T-helper 1 cell treated with Interleukin-12 subunit alpha and Interleukin-12 subunit beta and Interleukin-4 antibody, amounts not matched to agents 30 μg/mL and 1 μg/mL, for 36 hours (primary cell): ENCODE results near the gene MKRN2.

Experiments used
- H3K27ac Mint-ChIP-seq: one replicate; pipeline ENCODE4 v1.8.0; 2021; ENCODE audit warnings: mild to moderate bottlenecking, mixed read lengths
- H3K27me3 Mint-ChIP-seq: one replicate; pipeline ENCODE4 v1.8.0; 2021; ENCODE audit warnings: low read depth, mixed read lengths
- H3K36me3 Mint-ChIP-seq: one replicate; pipeline ENCODE4 v1.8.0; 2021; ENCODE audit warnings: low read depth, mixed read lengths
- H3K4me1 Mint-ChIP-seq: one replicate; pipeline ENCODE4 v1.8.0; 2021; ENCODE audit warnings: low read depth, mixed read lengths
- H3K4me3 Mint-ChIP-seq: one replicate; pipeline ENCODE4 v1.8.0; 2021; ENCODE audit warnings: mild to moderate bottlenecking, moderate library complexity, mixed read lengths
- H3K9me3 Mint-ChIP-seq: one replicate; pipeline ENCODE4 v1.8.0; 2021; ENCODE audit warnings: mixed read lengths

Gene MKRN2

GRCh38 chr3:12588039-12589009 lies 31.4 kb downstream of the MKRN2 start:
- H3K36me3 Mint-ChIP-seq, result peaks cover 38% of the 10 kb centered on the region
- no peaks in the 10 kb centered on the region for H3K27me3 Mint-ChIP-seq
- H3K27ac Mint-ChIP-seq, result no peak overlapping the region
- no peak overlapping the region for H3K4me3 Mint-ChIP-seq
- H3K4me1 Mint-ChIP-seq, result no peaks in the 10 kb centered on the region
- H3K9me3 Mint-ChIP-seq, result no peaks in the 10 kb centered on the region

GRCh38 chr3:12590096-12590495 lies 33.2 kb downstream of the MKRN2 start:
- no peaks in the 10 kb centered on the region for H3K27me3 Mint-ChIP-seq
- H3K36me3 Mint-ChIP-seq, result peaks cover 28% of the 10 kb centered on the region
- no peaks in the 10 kb centered on the region for H3K4me1 Mint-ChIP-seq
- H3K4me3 Mint-ChIP-seq, result no peak overlapping the region
- no peak overlapping the region for H3K27ac Mint-ChIP-seq
- H3K9me3 Mint-ChIP-seq, result no peaks in the 10 kb centered on the region

GRCh38 chr3:12591456-12591855 lies 34.6 kb downstream of the MKRN2 start:
- no peak overlapping the region for H3K27ac Mint-ChIP-seq
- H3K36me3 Mint-ChIP-seq, result peaks cover 19% of the 10 kb centered on the region
- no peak overlapping the region for H3K4me3 Mint-ChIP-seq
- no peaks in the 10 kb centered on the region for H3K9me3 Mint-ChIP-seq
- H3K27me3 Mint-ChIP-seq, result no peaks in the 10 kb centered on the region
- H3K4me1 Mint-ChIP-seq, result no peaks in the 10 kb centered on the region

- no peaks in the 10 kb centered on the region for H3K4me1 Mint-ChIP-seq
- H3K4me3 Mint-ChIP-seq, result no peak overlapping the region
- H3K9me3 Mint-ChIP-seq, result no peaks in the 10 kb centered on the region
- peaks cover 21% of the 10 kb centered on the region for H3K36me3 Mint-ChIP-seq
- H3K27ac Mint-ChIP-seq, result no peak overlapping the region
- no peaks in the 10 kb centered on the region for H3K27me3 Mint-ChIP-seq
Observed at GRCh38 chr3:12591997-12592715, 35.3 kb downstream of the MKRN2 start.

GRCh38 chr3:12593473-12593872 lies 36.6 kb downstream of the MKRN2 start:
- no peaks in the 10 kb centered on the region for H3K4me1 Mint-ChIP-seq
- no peaks in the 10 kb centered on the region for H3K27me3 Mint-ChIP-seq
- peaks cover 25% of the 10 kb centered on the region for H3K36me3 Mint-ChIP-seq
- no peak overlapping the region for H3K4me3 Mint-ChIP-seq
- peak overlapping the region; percentile 62 for H3K27ac Mint-ChIP-seq
- no peaks in the 10 kb centered on the region for H3K9me3 Mint-ChIP-seq

GRCh38 chr3:12598890-12599289 lies 42.0 kb downstream of the MKRN2 start:
- H3K4me1 Mint-ChIP-seq, result no peaks in the 10 kb centered on the region
- no peak overlapping the region for H3K27ac Mint-ChIP-seq
- no peaks in the 10 kb centered on the region for H3K27me3 Mint-ChIP-seq
- peaks cover 28% of the 10 kb centered on the region for H3K36me3 Mint-ChIP-seq
- H3K4me3 Mint-ChIP-seq, result no peak overlapping the region
- H3K9me3 Mint-ChIP-seq, result no peaks in the 10 kb centered on the region

GRCh38 chr3:12601072-12601471 lies 44.2 kb downstream of the MKRN2 start:
- H3K4me3 Mint-ChIP-seq, result no peak overlapping the region
- peaks cover 34% of the 10 kb centered on the region for H3K36me3 Mint-ChIP-seq
- H3K27me3 Mint-ChIP-seq, result no peaks in the 10 kb centered on the region
- no peak overlapping the region for H3K27ac Mint-ChIP-seq
- H3K9me3 Mint-ChIP-seq, result no peaks in the 10 kb centered on the region
- H3K4me1 Mint-ChIP-seq, result no peaks in the 10 kb centered on the region

- H3K27ac Mint-ChIP-seq, result no peak overlapping the region
- peaks cover 42% of the 10 kb centered on the region for H3K36me3 Mint-ChIP-seq
- no peaks in the 10 kb centered on the region for H3K9me3 Mint-ChIP-seq
- H3K4me1 Mint-ChIP-seq, result peaks cover 8% of the 10 kb centered on the region
- H3K27me3 Mint-ChIP-seq, result no peaks in the 10 kb centered on the region
- H3K4me3 Mint-ChIP-seq, result no peak overlapping the region
Observed at GRCh38 chr3:12603969-12604368, 47.1 kb downstream of the MKRN2 start.

GRCh38 chr3:12608376-12608775 lies 51.5 kb downstream of the MKRN2 start:
- Mint-ChIP-seq H3K4me1 (peaks cover 12% of the 10 kb centered on the region), H3K4me3 (no peak overlapping the region), H3K9me3 (no peaks in the 10 kb centered on the region), H3K27me3 (no peaks in the 10 kb centered on the region), H3K27ac (no peak overlapping the region), H3K36me3 (peaks cover 32% of the 10 kb centered on the region)

- Mint-ChIP-seq H3K4me3 (no peak overlapping the region), H3K27me3 (no peaks in the 10 kb centered on the region), H3K9me3 (no peaks in the 10 kb centered on the region), H3K4me1 (peaks cover 24% of the 10 kb centered on the region), H3K36me3 (peaks cover 34% of the 10 kb centered on the region), H3K27ac (no peak overlapping the region)
Observed at GRCh38 chr3:12611117-12611516, 54.2 kb downstream of the MKRN2 start.

- Mint-ChIP-seq H3K9me3 (no peaks in the 10 kb centered on the region), H3K4me3 (no peak overlapping the region), H3K36me3 (peaks cover 30% of the 10 kb centered on the region), H3K27me3 (no peaks in the 10 kb centered on the region), H3K4me1 (peaks cover 18% of the 10 kb centered on the region), H3K27ac (no peak overlapping the region)
Observed at GRCh38 chr3:12612514-12613226, 55.8 kb downstream of the MKRN2 start.

GRCh38 chr3:12613250-12613649 lies 56.4 kb downstream of the MKRN2 start:
- peaks cover 30% of the 10 kb centered on the region for H3K36me3 Mint-ChIP-seq
- H3K4me3 Mint-ChIP-seq, result no peak overlapping the region
- peaks cover 18% of the 10 kb centered on the region for H3K4me1 Mint-ChIP-seq
- H3K27me3 Mint-ChIP-seq, result no peaks in the 10 kb centered on the region
- H3K9me3 Mint-ChIP-seq, result no peaks in the 10 kb centered on the region
- H3K27ac Mint-ChIP-seq, result no peak overlapping the region

- no peaks in the 10 kb centered on the region for H3K27me3 Mint-ChIP-seq
- H3K9me3 Mint-ChIP-seq, result no peaks in the 10 kb centered on the region
- no peak overlapping the region for H3K4me3 Mint-ChIP-seq
- peaks cover 25% of the 10 kb centered on the region for H3K36me3 Mint-ChIP-seq
- peaks cover 18% of the 10 kb centered on the region for H3K4me1 Mint-ChIP-seq
- no peak overlapping the region for H3K27ac Mint-ChIP-seq
Observed at GRCh38 chr3:12615266-12615665, 58.4 kb downstream of the MKRN2 start.

- no peaks in the 10 kb centered on the region for H3K27me3 Mint-ChIP-seq
- H3K9me3 Mint-ChIP-seq, result no peaks in the 10 kb centered on the region
- H3K4me1 Mint-ChIP-seq, result peaks cover 17% of the 10 kb centered on the region
- H3K4me3 Mint-ChIP-seq, result no peak overlapping the region
- H3K36me3 Mint-ChIP-seq, result peaks cover 16% of the 10 kb centered on the region
- no peak overlapping the region for H3K27ac Mint-ChIP-seq
Observed at GRCh38 chr3:12618426-12618825, 61.5 kb downstream of the MKRN2 start.
